Measurements from ENCODE around the gene SOWAHA. TPM values are rescaled to one million over a fixed set of nuclear protein-coding genes. Genes with fewer than 3 reads are reported as not detected.

SOWAHA gene
- total RNA-seq, 4 donors from 2014 or later = 0.16 to 0.75 (median 0.37) TPM

GRCh38 chr5:132778856-132779255 lies 34.2 kb upstream of the SOWAHA start:
- TF ChIP-seq CTCF (IDR thresholded peaks at IDR 0.05; ENCODE audit: low read depth) = no peak

- TF ChIP-seq CTCF (IDR thresholded peaks at IDR 0.05; ENCODE audit: low read depth) = no peak
Observed at GRCh38 chr5:132779961-132780360, 33.1 kb upstream of the SOWAHA start.

- no peak for TF ChIP-seq CTCF (IDR thresholded peaks at IDR 0.05; ENCODE audit: low read depth)
Observed at GRCh38 chr5:132780577-132780976, 32.5 kb upstream of the SOWAHA start.

- TF ChIP-seq CTCF (IDR thresholded peaks at IDR 0.05; ENCODE audit: low read depth) = no peak
Observed at GRCh38 chr5:132781029-132781428, 32.1 kb upstream of the SOWAHA start.

- no peak for TF ChIP-seq CTCF (IDR thresholded peaks at IDR 0.05; ENCODE audit: low read depth)
Observed at GRCh38 chr5:132782101-132782500, 31.0 kb upstream of the SOWAHA start.

- TF ChIP-seq CTCF (IDR thresholded peaks at IDR 0.05; ENCODE audit: low read depth) = no peak
Observed at GRCh38 chr5:132785365-132785764, 27.7 kb upstream of the SOWAHA start.

GRCh38 chr5:132785864-132786263 lies 27.2 kb upstream of the SOWAHA start:
- no peak for TF ChIP-seq CTCF (IDR thresholded peaks at IDR 0.05; ENCODE audit: low read depth)

Measured in subcutaneous adipose tissue (tissue), 4 donors.